LNCAP (cell line): ENCODE results near the gene ATG12.

ENCODE experiments used
- CTCF ChIP-seq: fragments of 450-650 bp; IDR thresholded peaks from 2 replicates; pipeline ENCODE4 v1.5.1; 2017; ENCODE audit warnings: mild to moderate bottlenecking

The ATG12 gene

DNA sequence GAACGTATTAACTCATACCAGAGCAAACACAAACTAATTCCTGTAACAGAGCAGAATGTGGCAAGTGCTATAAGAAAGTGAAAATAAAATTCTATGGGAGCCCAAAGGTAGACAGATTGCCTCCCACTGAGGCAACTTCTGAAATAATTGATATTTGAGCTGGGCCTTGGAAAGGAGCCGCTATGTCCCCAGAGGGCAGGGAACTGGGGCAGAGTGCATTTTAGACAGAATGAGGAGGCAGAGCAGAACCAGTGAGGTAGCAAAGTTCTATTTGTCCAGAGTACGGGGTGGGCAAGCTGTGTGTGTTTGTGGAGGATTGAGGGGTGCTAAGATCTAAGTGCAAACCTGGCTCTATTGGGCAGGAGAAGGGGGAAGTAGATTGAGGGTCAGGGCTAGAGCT lies 44.7 kb downstream of the ATG12 start:
- no peak for TF ChIP-seq CTCF

- TF ChIP-seq CTCF, result no peak
These were observed 45.7 kb downstream of the ATG12 start for GRCh38 chr5:115795700-115796099.

DNA sequence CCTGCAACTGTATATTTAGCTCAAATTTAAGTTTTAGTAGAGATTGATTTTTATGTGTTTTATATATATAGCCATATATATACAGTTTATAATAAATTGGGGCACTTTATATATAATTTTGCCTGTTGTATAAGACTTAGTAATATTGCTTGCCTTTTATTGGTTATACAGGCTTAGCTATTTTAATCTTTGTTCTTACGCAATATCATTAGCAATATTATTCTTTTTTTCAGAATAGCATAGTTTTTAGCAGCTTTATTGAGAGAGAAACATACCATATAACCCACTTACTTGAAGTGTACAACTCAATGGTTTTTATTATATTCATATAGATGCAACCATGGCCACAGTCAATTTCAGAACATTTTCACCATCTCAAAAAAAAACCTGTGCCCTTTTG lies 52.9 kb downstream of the ATG12 start:
- TF ChIP-seq CTCF, result no peak

DNA sequence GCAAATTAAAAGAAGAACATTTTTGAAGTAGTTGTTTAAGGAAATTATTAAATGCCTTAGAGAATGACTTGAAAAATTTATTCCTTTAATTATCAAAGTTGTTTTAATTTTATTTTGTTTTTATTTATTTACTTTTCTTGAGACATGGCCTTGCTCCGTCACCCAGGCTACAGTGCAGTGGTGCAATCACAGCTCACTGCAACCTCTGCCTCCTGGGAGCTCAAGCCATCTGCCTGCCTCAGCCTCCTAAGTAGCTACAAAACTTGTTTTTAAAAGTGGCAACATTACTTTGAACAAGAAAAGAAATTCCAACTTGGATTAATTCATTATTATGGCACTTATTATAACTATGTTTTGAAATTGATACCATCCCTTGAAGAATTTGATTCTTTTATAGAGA lies 53.9 kb downstream of the ATG12 start:
- TF ChIP-seq CTCF, result no peak

DNA sequence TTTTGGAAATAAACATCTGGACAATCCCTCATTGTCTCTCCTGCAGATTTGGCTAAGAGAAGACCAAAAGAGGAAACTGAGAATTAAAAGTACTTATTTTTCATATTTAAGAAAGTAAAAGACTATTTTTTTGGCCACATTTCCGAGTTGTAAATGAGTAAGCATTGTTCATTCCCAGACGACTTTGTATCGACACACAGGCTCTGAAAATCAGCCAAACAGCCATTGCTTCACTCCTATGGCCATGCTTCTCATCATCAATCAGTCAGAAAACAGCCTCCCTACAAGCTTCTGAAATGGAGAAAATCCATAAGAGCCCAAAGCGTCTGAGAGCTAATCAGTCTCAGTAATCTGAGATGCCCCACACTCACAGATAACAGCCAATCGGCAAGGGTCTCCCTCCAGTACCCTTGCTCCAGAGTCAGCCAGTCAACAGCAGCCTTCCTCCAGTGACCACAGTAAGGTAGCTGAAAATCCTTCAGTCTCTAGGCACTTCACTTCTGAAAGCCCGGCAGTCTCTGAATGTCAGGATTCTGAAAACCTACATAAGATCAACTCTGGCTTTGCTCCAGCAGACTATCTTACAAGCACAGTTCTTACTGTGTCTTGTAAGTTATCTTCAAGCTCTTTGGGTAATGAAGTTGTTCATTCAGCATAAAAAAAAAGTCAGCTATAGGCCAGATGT lies 55.8 kb downstream of the ATG12 start:
- no peak for TF ChIP-seq CTCF

DNA sequence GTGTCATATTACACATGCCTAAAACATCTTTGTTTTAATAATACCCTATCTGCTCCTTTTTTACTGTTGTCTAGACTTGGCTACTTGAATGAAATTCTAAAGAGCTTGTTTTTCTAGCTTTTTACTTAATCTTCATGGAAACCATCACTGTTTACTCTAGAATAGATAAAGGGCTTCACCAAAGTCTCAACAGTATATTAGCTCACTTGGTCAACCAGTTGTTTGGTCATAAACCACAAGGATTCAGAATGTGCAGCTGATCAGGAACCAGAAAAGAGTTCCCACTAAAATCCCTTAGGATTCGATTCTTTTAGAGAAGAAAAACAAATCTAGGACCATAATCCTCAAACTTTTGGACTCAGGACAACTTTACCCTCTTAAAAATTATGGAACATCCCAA lies 62.9 kb downstream of the ATG12 start:
- TF ChIP-seq CTCF, result no peak
